ENCODE data around the gene GFRA1. TPM values are rescaled to one million over a fixed set of nuclear protein-coding genes. Genes with fewer than 3 reads are reported as not detected.

The GFRA1 gene
- total RNA-seq, 4 donors from 2014 or later, result 57.9 to 104 (median 61.6) TPM

GRCh38 chr10:116296291-116296721 lies 23.3 kb upstream of the GFRA1 start:
- DNase-seq (ENCODE audit: low spot score in 2 of 2), result no peak
- no peaks in the 10 kb centered on the region for H3K36me3 ChIP-seq
- H3K4me3 ChIP-seq, result no peak overlapping the region
- 77 to 81% methylated on average over 7 of the region's 7 CpGs for WGBS, 2 donors
- no peaks in the 10 kb centered on the region for H3K4me1 ChIP-seq
- TF ChIP-seq POLR2A (IDR thresholded peaks at IDR 0.05), result no peak
- no peak for TF ChIP-seq CTCF (IDR thresholded peaks at IDR 0.05)
- TF ChIP-seq EP300 (IDR thresholded peaks at IDR 0.05), result no peak
- H3K9me3 ChIP-seq, result no peaks in the 10 kb centered on the region
- no peak overlapping the region for H3K27ac ChIP-seq
- no peaks in the 10 kb centered on the region for H3K27me3 ChIP-seq

- DNase-seq (ENCODE audit: low spot score in 2 of 2), result no peak
- Histone ChIP-seq H3K4me3 (no peak overlapping the region), H3K27me3 (no peaks in the 10 kb centered on the region), H3K27ac (no peak overlapping the region), H3K9me3 (no peaks in the 10 kb centered on the region), H3K36me3 (no peaks in the 10 kb centered on the region), H3K4me1 (no peaks in the 10 kb centered on the region)
- TF ChIP-seq EP300 (IDR thresholded peaks at IDR 0.05), result no peak
- TF ChIP-seq CTCF (IDR thresholded peaks at IDR 0.05), result no peak
- TF ChIP-seq POLR2A (IDR thresholded peaks at IDR 0.05), result no peak
Measured at GRCh38 chr10:116292493-116292892, 19.5 kb upstream of the GFRA1 start.

GRCh38 chr10:116289652-116290051 lies 16.6 kb upstream of the GFRA1 start:
- Histone ChIP-seq H3K27me3 (no peaks in the 10 kb centered on the region), H3K9me3 (no peaks in the 10 kb centered on the region), H3K27ac (no peak overlapping the region), H3K4me1 (no peaks in the 10 kb centered on the region), H3K36me3 (no peaks in the 10 kb centered on the region), H3K4me3 (no peak overlapping the region)
- no peak for DNase-seq (ENCODE audit: low spot score in 2 of 2)
- WGBS, 2 donors, result 8 to 53% methylated on average over 1 of the region's 1 CpG
- TF ChIP-seq POLR2A (IDR thresholded peaks at IDR 0.05) (no peak), EP300 (IDR thresholded peaks at IDR 0.05) (no peak), CTCF (IDR thresholded peaks at IDR 0.05) (no peak)

- DNase-seq (ENCODE audit: low spot score in 2 of 2), result peak in 1 of 2 donors; percentile 60
- Histone ChIP-seq H3K4me1 (no peaks in the 10 kb centered on the region), H3K36me3 (no peaks in the 10 kb centered on the region), H3K27me3 (no peaks in the 10 kb centered on the region), H3K27ac (no peak overlapping the region), H3K4me3 (no peak overlapping the region), H3K9me3 (no peaks in the 10 kb centered on the region)
- TF ChIP-seq POLR2A (IDR thresholded peaks at IDR 0.05) (no peak), CTCF (IDR thresholded peaks at IDR 0.05) (peak; percentile 49 to 79 (median 64))
- 33 to 47% methylated on average over 1 of the region's 1 CpG for WGBS, 2 donors
Measured at GRCh38 chr10:116287906-116288501, 15.0 kb upstream of the GFRA1 start.

GRCh38 chr10:116286626-116287200 lies 13.7 kb upstream of the GFRA1 start:
- no peak for TF ChIP-seq EP300 (IDR thresholded peaks at IDR 0.05)
- no peak for TF ChIP-seq POLR2A (IDR thresholded peaks at IDR 0.05)
- no peak for TF ChIP-seq CTCF (IDR thresholded peaks at IDR 0.05)
- Histone ChIP-seq H3K4me3 (no peak overlapping the region), H3K27me3 (no peaks in the 10 kb centered on the region), H3K36me3 (no peaks in the 10 kb centered on the region), H3K4me1 (no peaks in the 10 kb centered on the region), H3K27ac (no peak overlapping the region), H3K9me3 (no peaks in the 10 kb centered on the region)
- WGBS, 2 donors, result 57 to 68% methylated on average over 9 of the region's 9 CpGs
- no peak for DNase-seq (ENCODE audit: low spot score in 2 of 2)
